CD4-positive, alpha-beta T cell treated with Interleukin-4 for 1 hour (primary cell): ENCODE results near the gene GOT1.

Source experiments
- DNase-seq, 2 donors: peaks; one replicate each; pipeline ENCODE4 v3.0.0-alpha.2; 2020 to 2022

Gene GOT1

GRCh38 chr10:99430451-99431189 is at the start of gene GOT1:
Gene GOT1 (minus strand): TSS chr10:99430624. CDS start chr10:99430565, 59 bp downstream.
- DNase-seq = peak; percentile 96 to 97

- no peak for DNase-seq
Observed at GRCh38 chr10:99470327-99470726, 39.9 kb upstream of the GOT1 start.

GRCh38 chr10:99467236-99467999 is 37.0 kb upstream of the GOT1 start:
- DNase-seq = no peak

GRCh38 chr10:99466632-99467223 is 36.3 kb upstream of the GOT1 start:
- no peak for DNase-seq

GRCh38 chr10:99461230-99461629 is 30.8 kb upstream of the GOT1 start:
- no peak for DNase-seq

GRCh38 chr10:99460070-99460469 is 29.6 kb upstream of the GOT1 start:
- no peak for DNase-seq

- DNase-seq = no peak
Observed at GRCh38 chr10:99459217-99459616, 28.8 kb upstream of the GOT1 start.

- no peak for DNase-seq
Observed at GRCh38 chr10:99457813-99458212, 27.4 kb upstream of the GOT1 start.

- DNase-seq = no peak
Observed at GRCh38 chr10:99456931-99457288, 26.5 kb upstream of the GOT1 start.

- DNase-seq = no peak
Observed at GRCh38 chr10:99456207-99456930, 25.9 kb upstream of the GOT1 start.

- no peak for DNase-seq
Observed at GRCh38 chr10:99451981-99452380, 21.6 kb upstream of the GOT1 start.

- no peak for DNase-seq
Observed at GRCh38 chr10:99451499-99451788, 21.0 kb upstream of the GOT1 start.

- no peak for DNase-seq
Observed at GRCh38 chr10:99450624-99451498, 20.4 kb upstream of the GOT1 start.

GRCh38 chr10:99450156-99450555 is 19.7 kb upstream of the GOT1 start:
- DNase-seq = no peak

GRCh38 chr10:99449023-99449422 is 18.6 kb upstream of the GOT1 start:
- no peak for DNase-seq

GRCh38 chr10:99444383-99445045 is 14.1 kb upstream of the GOT1 start:
- no peak for DNase-seq

GRCh38 chr10:99443500-99443899 is 13.1 kb upstream of the GOT1 start:
- no peak for DNase-seq

GRCh38 chr10:99442394-99442793 is 12.0 kb upstream of the GOT1 start:
- no peak for DNase-seq

- no peak for DNase-seq
Observed at GRCh38 chr10:99438890-99439289, 8.5 kb upstream of the GOT1 start.

- peak in 1 of 2 donors; percentile 59 for DNase-seq
Observed at GRCh38 chr10:99435986-99436638, 5.7 kb upstream of the GOT1 start.

- DNase-seq = no peak
Observed at GRCh38 chr10:99433378-99434020, 3.1 kb upstream of the GOT1 start.
